Measurements from ENCODE around the gene PDZRN3.

GRCh38 chr3:73497646-73498406 lies 126.9 kb downstream of the PDZRN3 start:
- TF ChIP-seq EZH2 (IDR thresholded peaks at IDR 0.05; ENCODE audit: low read length, missing control alignments) = no peak
- no peak for TF ChIP-seq CTCF (conservative IDR thresholded peaks at IDR 0.05 in 1 of 2, IDR thresholded peaks at IDR 0.05 in 1 of 2; ENCODE audit: low read depth in 1 of 2, low read length in 2 of 2)

Measured in fibroblast of lung (primary cell).